H1 (cell line): ENCODE measurements around the gene SNURF. TPM values are rescaled to one million over a fixed set of nuclear protein-coding genes. Genes with fewer than 3 reads are reported as not detected.

Experiments
- CTCF ChIA-PET: fragments of 300-600 bp; sonication (Branson Sonifier 250); formaldehyde crosslinking; loops from one replicate; lab custom pipeline; 2021; ENCODE audit not compliant: partially characterized antibody; lab: Charles Lee
- POLR2A ChIA-PET: fragments of 300-600 bp; sonication (Branson Sonifier 250); formaldehyde crosslinking; loops from one replicate; lab custom pipeline; 2021; ENCODE audit warnings: inconsistent platforms; ENCODE audit not compliant: partially characterized antibody; lab: Charles Lee
- DNase-seq, 2 experiments: peaks; one replicate each; pipeline versions ENCODE4 v3.0.0 to v3.0.0-alpha.2; 2010 to 2022; ENCODE audit warnings: low spot score in 2 of 2, low read depth in 1 of 2, mixed read lengths in 1 of 2
- FAIRE-seq: peaks from 2 replicates; lab custom pipeline; 2011; peaks lifted over from hg19 to GRCh38; lab: Jason Lieb, UNC
- H2AFZ ChIP-seq: 2 replicates; pipeline ENCODE4 v1.8.1; 2012; ENCODE audit warnings: low read length, inconsistent platforms
- H2AK5ac ChIP-seq: 2 replicates; pipeline ENCODE4 v1.6.1; 2013; ENCODE audit warnings: low read depth, low read length
- H2BK120ac ChIP-seq: replicated peaks from 2 replicates; pipeline ENCODE3; 2013; ENCODE audit warnings: low read depth, low read length, inconsistent platforms
- H2BK12ac ChIP-seq: 2 replicates; pipeline ENCODE4 v1.6.1; 2013; ENCODE audit warnings: low read depth, low read length
- H2BK15ac ChIP-seq: 2 replicates; pipeline ENCODE4 v1.6.1; 2013; ENCODE audit warnings: low read length
- H2BK20ac ChIP-seq: 2 replicates; pipeline ENCODE4 v1.6.1; 2013; ENCODE audit warnings: low read length
- H2BK5ac ChIP-seq: 2 replicates; pipeline ENCODE4 v1.6.1; 2013; ENCODE audit warnings: low read depth, low read length
- H3K14ac ChIP-seq: 2 replicates; pipeline ENCODE4 v1.6.1; 2013; ENCODE audit warnings: inconsistent platforms; ENCODE audit not compliant: insufficient read length
- H3K18ac ChIP-seq: 2 replicates; pipeline ENCODE4 v1.6.1; 2013; ENCODE audit warnings: low read length; ENCODE audit errors: extremely low read depth
- H3K23ac ChIP-seq: 2 replicates; pipeline ENCODE4 v1.6.1; 2013; ENCODE audit warnings: inconsistent platforms; ENCODE audit not compliant: insufficient read length
- H3K23me2 ChIP-seq: 2 replicates; pipeline ENCODE4 v1.6.1; 2013; ENCODE audit warnings: low read depth, low read length
- H3K27ac ChIP-seq: 2 replicates; pipeline ENCODE4 v1.6.1; 2011; ENCODE audit warnings: low read depth, low read length, inconsistent platforms
- H3K27me3 ChIP-seq, 4 experiments: replicated peaks in 1 of 4; 1 replicate in 1 of 4; 2 replicates in 3 of 4; pipeline versions ENCODE4 v1.6.1 to v1.8.1; 2011 to 2013; ENCODE audit warnings: low read length in 3 of 4, mild to moderate bottlenecking in 3 of 4, inconsistent platforms in 2 of 4, mixed read lengths in 2 of 4, moderate library complexity in 1 of 4; ENCODE audit not compliant: control insufficient read depth in 3 of 4, insufficient read depth in 3 of 4; ENCODE audit errors: extremely low read depth in 1 of 4
- H3K36me3 ChIP-seq, 4 experiments: 2 replicates each; pipeline versions ENCODE4 v1.6.1 to v1.8.1; 2011 to 2013; ENCODE audit warnings: mild to moderate bottlenecking in 4 of 4, low read length in 3 of 4, moderate library complexity in 2 of 4, control low read depth in 1 of 4, inconsistent platforms in 1 of 4; ENCODE audit not compliant: insufficient read depth in 4 of 4, control insufficient read depth in 2 of 4
- H3K4ac ChIP-seq: replicated peaks from 2 replicates; pipeline ENCODE3; 2013; ENCODE audit warnings: low read length, low read depth, mixed read lengths, inconsistent platforms; ENCODE audit not compliant: insufficient read length
- H3K4me1 ChIP-seq, 4 experiments: replicated peaks in 1 of 4; 1 replicate in 1 of 4; 2 replicates in 3 of 4; pipeline versions ENCODE4 v1.6.1 to v1.8.1; 2011 to 2013; ENCODE audit warnings: low read length in 3 of 4, inconsistent platforms in 2 of 4, mixed read lengths in 1 of 4; ENCODE audit not compliant: insufficient read depth in 4 of 4, control insufficient read depth in 3 of 4
- H3K4me2 ChIP-seq, 2 experiments: 2 replicates each; pipeline versions ENCODE4 v1.6.1 to v1.8.1; 2011 to 2013; ENCODE audit warnings: low read depth in 2 of 2, low read length in 2 of 2, control low read depth in 1 of 2, inconsistent platforms in 1 of 2, mild to moderate bottlenecking in 1 of 2; ENCODE audit not compliant: insufficient read depth in 1 of 2
- H3K4me3 ChIP-seq, 4 experiments: fragments of 200-600, 300-600 bp in 1 of 4; sonication (generic), shearing (Covaris generic), sonication (Bioruptor Twin) in 1 of 4; 2 replicates each; pipeline versions ENCODE4 v1.5.1 to v1.8.1; 2011 to 2016; ENCODE audit warnings: low read length in 4 of 4, low read depth in 3 of 4, control low read depth in 2 of 4, inconsistent platforms in 2 of 4, mild to moderate bottlenecking in 2 of 4, mixed read lengths in 1 of 4, moderate library complexity in 1 of 4; ENCODE audit not compliant: insufficient read depth in 2 of 4; ENCODE audit errors: extremely low read depth in 1 of 4
- H3K56ac ChIP-seq: replicated peaks from 2 replicates; pipeline ENCODE3; 2013; ENCODE audit warnings: low read depth, mild to moderate bottlenecking, mixed read lengths, low read length, inconsistent platforms; ENCODE audit not compliant: insufficient read length
- H3K79me1 ChIP-seq: 2 replicates; pipeline ENCODE4 v1.6.1; 2013; ENCODE audit warnings: low read depth, low read length, control low read depth
- H3K79me2 ChIP-seq, 2 experiments: 2 replicates each; pipeline versions ENCODE4 v1.6.1 to v1.8.1; 2012 to 2013; ENCODE audit warnings: low read length in 2 of 2, mild to moderate bottlenecking in 2 of 2, inconsistent platforms in 1 of 2; ENCODE audit not compliant: insufficient read depth in 2 of 2, control insufficient read depth in 1 of 2
- H3K9ac ChIP-seq, 4 experiments: replicated peaks in 1 of 4; 1 replicate in 1 of 4; 2 replicates in 3 of 4; pipeline versions ENCODE4 v1.6.1 to v1.8.1; 2011 to 2013; ENCODE audit warnings: low read depth in 3 of 4, low read length in 3 of 4, control low read depth in 2 of 4, mild to moderate bottlenecking in 2 of 4, moderate library complexity in 2 of 4, inconsistent platforms in 1 of 4; ENCODE audit errors: extremely low read depth in 1 of 4
- H3K9me3 ChIP-seq, 2 experiments: 2 replicates each; pipeline versions ENCODE4 v1.6.1 to v1.8.1; 2012 to 2013; ENCODE audit warnings: mild to moderate bottlenecking in 2 of 2, moderate library complexity in 2 of 2, control low read depth in 1 of 2, inconsistent platforms in 1 of 2, low read depth in 1 of 2, low read length in 1 of 2, mixed read lengths in 1 of 2; ENCODE audit not compliant: insufficient read depth in 2 of 2
- H4K20me1 ChIP-seq, 2 experiments: replicated peaks in 1 of 2; 2 replicates each; pipeline versions ENCODE3 to v1.8.1; 2011 to 2013; ENCODE audit warnings: inconsistent platforms in 2 of 2, low read length in 2 of 2, mild to moderate bottlenecking in 1 of 2; ENCODE audit not compliant: insufficient read depth in 2 of 2, control insufficient read depth in 1 of 2
- H4K5ac ChIP-seq: 2 replicates; pipeline ENCODE4 v1.6.1; 2013; ENCODE audit warnings: low read length, low read depth, mixed read lengths, inconsistent platforms; ENCODE audit not compliant: insufficient read length
- H4K8ac ChIP-seq: 2 replicates; pipeline ENCODE4 v1.8.0; 2013; ENCODE audit warnings: mild to moderate bottlenecking, moderate library complexity, low read length, inconsistent platforms; ENCODE audit not compliant: insufficient read depth; ENCODE audit errors: extremely low read depth
- H4K91ac ChIP-seq: replicated peaks from 2 replicates; pipeline ENCODE3; 2013; ENCODE audit warnings: low read length, mixed read lengths, inconsistent platforms; ENCODE audit not compliant: insufficient read length
- JUN ChIP-seq: IDR thresholded peaks from 2 replicates; pipeline ENCODE4 v1.6.1; 2011; ENCODE audit warnings: low read depth, mild to moderate bottlenecking, improper control_type of control experiment, low read length
- SAP30 ChIP-seq: fragments of 300-600 bp; sonication (generic); IDR thresholded peaks from 2 replicates; pipeline ENCODE4 v1.7.1; 2012; ENCODE audit warnings: low read length, moderate library complexity, mild to moderate bottlenecking, inconsistent platforms; ENCODE audit not compliant: insufficient read depth, insufficient replicate concordance
- WGBS, 2 experiments: shearing (Covaris generic) in 1 of 2; methylation state at CpG; one replicate each; pipeline versions ENCODE4 v1.1.6 to v1.1.7; 2013 to 2015; ENCODE audit warnings: low lambda C conversion rate in 2 of 2, mixed read lengths in 2 of 2, inconsistent platforms in 1 of 2, low coverage in 1 of 2, missing lambda C conversion rate in 1 of 2; ENCODE audit not compliant: insufficient replicate concordance in 2 of 2, insufficient coverage in 1 of 2, insufficient read length in 1 of 2; ENCODE audit errors: extremely low coverage in 1 of 2, missing lambda C conversion rate in 1 of 2; 5-methylcytosine and 5-hydroxymethylcytosine counted together
- polyA plus RNA-seq, 7 experiments: library from polyadenylated mRNA; depleted of rRNA in 3 of 7; stranded (reverse) in 5 of 7; unstranded in 2 of 7; fragments of >200 nt in 5 of 7; fragments of 200-250 nt in 2 of 7; gene quantifications; 1 replicate in 5 of 7; 2 replicates in 1 of 7; 4 replicates in 1 of 7; pipeline versions ENCODE4 v1.2.1 to v1.2.3, GENCODE V29; 2011 to 2013; ENCODE audit warnings: missing spikeins in 2 of 7, mixed read lengths in 2 of 7
- total RNA-seq: library from RNA; stranded (reverse); fragmentation: NEBNext Ultra II Directional; extraction: Animal tissue kit (Norgen Biotek cat#: 25700); gene quantifications from 2 replicates; pipeline ENCODE4 v1.2.1, GENCODE V29; 2021

SNURF gene
- total and polyA plus RNA-seq, 2 of the 8 experiments (the other 6 are each of a cell fraction or from before 2014, with no cell fraction given) = 9.9 to 76.5 TPM

DNA sequence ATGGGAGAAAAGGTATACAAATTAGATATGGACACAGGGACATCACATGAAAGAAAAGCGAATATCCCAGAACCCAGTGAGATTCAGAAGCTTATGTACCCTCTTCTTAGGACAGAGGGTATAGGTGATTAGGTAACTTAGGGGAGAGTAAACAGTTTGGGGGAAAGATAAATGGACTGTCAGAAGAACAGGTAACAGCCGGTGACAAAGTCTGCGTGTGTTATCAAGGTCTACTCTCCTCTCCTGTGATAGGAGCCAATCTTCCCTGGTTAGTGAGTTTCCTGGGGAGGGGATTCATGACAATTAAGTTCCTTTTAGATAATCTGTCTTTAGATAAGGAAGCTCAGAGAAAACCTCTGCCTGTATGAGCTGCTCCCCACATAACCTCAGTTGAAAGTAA is 30.6 kb upstream of the SNURF start:
- Histone ChIP-seq H2AFZ (no peak overlapping the region), H3K79me2 (peaks cover 0 to 3% of the 10 kb centered on the region in 2 experiments; a peak in 1 of 4 replicates), H3K56ac (no peak overlapping the region), H4K20me1 (no peaks in the 10 kb centered on the region), H4K5ac (no peak overlapping the region), H2BK15ac (no peak overlapping the region), H3K79me1 (no peaks in the 10 kb centered on the region), H3K27me3 (no peaks in the 10 kb centered on the region), H2BK12ac (no peak overlapping the region), H3K18ac (no peak overlapping the region), H3K14ac (no peak overlapping the region), H2BK5ac (0 out of 2 replicates have a peak overlapping the region, but pooled peaks have one; percentile 7), H3K23ac (no peak overlapping the region), H2BK20ac (no peak overlapping the region), H4K91ac (no peak overlapping the region), H4K8ac (no peak overlapping the region), H3K23me2 (peaks cover 2% of the 10 kb centered on the region; the same call in 1 of the 2 replicates), H3K4me1 (peaks cover 0 to 14% (median 8%) of the 10 kb centered on the region in 4 experiments; a peak in 5 of 7 replicates), H3K36me3 (no peaks in the 10 kb centered on the region; a peak in 1 of 8 replicates), H3K4me3 (no peak overlapping the region), H3K4ac (no peak overlapping the region), H2BK120ac (no peak overlapping the region), H3K27ac (no peak overlapping the region), H3K9ac (no peak overlapping the region), H3K4me2 (no peak overlapping the region), H2AK5ac (no peak overlapping the region), H3K9me3 (peaks cover 0 to 10% of the 10 kb centered on the region in 2 experiments; a peak in 2 of 4 replicates)
- 83% methylated on average over 3 of the region's 3 CpGs; no CpG with 5 or more reads in 1 of the 2 experiments for WGBS, 2 experiments
- TF ChIP-seq SAP30 (no peak), JUN (no peak)
- ChIA-PET CTCF (interaction anchor here (0.8 to 1.6 kb wide), 4 partner anchors 9 to 78 kb away, joined by 3 to 7 read pairs (median 4); no protein-coding TSS in a partner anchor), POLR2A (interaction anchor here (1.3 to 1.9 kb wide), 6 partner anchors 9 to 34 kb away, joined by 4 to 8 read pairs (median 6); no protein-coding TSS in a partner anchor)
- no peak for FAIRE-seq
- DNase-seq = no peak
